Measurements from ENCODE around the gene BTF3.

The BTF3 gene

GRCh38 chr5:73515232-73515631 is 17.0 kb downstream of the BTF3 start:
- Histone ChIP-seq H4K20me1 (ENCODE audit: insufficient read depth) (no peaks in the 10 kb centered on the region), H3K4me2 (no peak overlapping the region), H3K4me3 (IDR thresholded peaks at IDR 0.05; ENCODE audit: insufficient read depth, low read depth, low read length) (no peak overlapping the region), H3K4me1 (ENCODE audit: low read depth, poor library complexity, severe bottlenecking) (peaks cover 6% of the 10 kb centered on the region), H3K79me2 (ENCODE audit: insufficient read depth, low read depth) (no peaks in the 10 kb centered on the region), H3K36me3 (ENCODE audit: insufficient read depth) (no peaks in the 10 kb centered on the region), H2AFZ (ENCODE audit: low read depth) (no peak overlapping the region), H3K9ac (no peak overlapping the region), H3K27me3 (ENCODE audit: insufficient read depth, low read depth) (no peaks in the 10 kb centered on the region), H3K27ac (no peak overlapping the region)
- TF ChIP-seq, protein P1, sequence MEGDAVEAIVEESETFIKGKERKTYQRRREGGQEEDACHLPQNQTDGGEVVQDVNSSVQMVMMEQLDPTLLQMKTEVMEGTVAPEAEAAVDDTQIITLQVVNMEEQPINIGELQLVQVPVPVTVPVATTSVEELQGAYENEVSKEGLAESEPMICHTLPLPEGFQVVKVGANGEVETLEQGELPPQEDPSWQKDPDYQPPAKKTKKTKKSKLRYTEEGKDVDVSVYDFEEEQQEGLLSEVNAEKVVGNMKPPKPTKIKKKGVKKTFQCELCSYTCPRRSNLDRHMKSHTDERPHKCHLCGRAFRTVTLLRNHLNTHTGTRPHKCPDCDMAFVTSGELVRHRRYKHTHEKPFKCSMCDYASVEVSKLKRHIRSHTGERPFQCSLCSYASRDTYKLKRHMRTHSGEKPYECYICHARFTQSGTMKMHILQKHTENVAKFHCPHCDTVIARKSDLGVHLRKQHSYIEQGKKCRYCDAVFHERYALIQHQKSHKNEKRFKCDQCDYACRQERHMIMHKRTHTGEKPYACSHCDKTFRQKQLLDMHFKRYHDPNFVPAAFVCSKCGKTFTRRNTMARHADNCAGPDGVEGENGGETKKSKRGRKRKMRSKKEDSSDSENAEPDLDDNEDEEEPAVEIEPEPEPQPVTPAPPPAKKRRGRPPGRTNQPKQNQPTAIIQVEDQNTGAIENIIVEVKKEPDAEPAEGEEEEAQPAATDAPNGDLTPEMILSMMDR (conservative IDR thresholded peaks at IDR 0.05; ENCODE audit: low read depth, low read length), result no peak

DNA sequence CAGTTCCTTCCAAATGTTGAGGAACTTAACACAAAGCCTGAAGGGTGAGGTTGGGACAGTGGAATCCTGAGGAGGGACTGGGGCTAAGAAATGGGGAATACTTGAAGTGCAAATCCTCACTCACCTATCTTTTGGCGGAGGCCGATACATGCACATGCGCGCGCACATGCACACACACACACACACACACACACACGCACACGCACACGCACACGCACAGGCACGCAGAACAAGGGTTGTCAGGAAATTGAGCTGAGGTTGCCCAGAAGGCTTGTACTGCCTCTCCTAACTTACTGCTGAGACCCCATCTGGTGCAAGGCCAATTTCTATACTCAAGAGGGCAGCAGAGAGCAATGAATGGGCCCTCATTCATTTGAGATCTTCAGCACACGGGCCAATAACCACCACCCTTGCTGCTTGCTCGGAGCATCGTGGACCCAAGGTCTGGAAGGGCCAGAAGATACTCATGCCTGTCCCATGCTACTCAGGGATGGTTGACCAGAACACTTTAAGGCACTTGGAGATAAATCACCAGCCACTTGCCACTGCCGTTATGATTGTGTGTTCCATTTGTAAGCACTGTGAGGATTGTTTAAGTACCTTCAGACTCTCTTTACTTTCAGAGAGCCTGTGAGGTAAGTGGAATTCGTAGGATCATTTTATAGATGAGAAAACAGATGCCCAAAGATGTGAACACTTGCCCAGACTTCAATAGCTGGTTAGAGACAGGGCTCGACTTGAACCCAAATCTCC is 21.5 kb downstream of the BTF3 start:
- H3K9ac ChIP-seq, result peak overlapping the region; percentile 16; the same call in 1 of the 2 replicates

DNA sequence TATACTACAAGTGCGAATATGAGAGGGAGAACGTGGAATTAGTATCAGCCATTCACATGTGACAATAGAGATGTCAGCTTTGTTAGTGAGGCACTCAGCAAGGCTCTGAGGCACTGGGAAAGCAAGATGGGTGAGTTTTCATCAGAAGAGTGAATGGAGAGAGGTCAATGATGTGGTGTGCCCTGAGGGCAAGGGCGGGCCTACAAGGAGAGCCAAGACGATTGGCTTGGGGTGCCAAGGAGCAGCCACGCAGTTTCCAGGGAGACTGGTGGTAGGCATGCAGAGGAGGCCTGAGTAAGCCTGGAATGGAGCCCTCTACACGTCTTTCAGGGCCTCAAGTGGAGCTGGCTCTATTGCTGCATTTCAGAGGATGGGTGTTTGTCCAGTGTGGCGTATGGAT is 24.7 kb downstream of the BTF3 start:
- H3K4me2 ChIP-seq, result no peak overlapping the region
- TF ChIP-seq, protein P1 (conservative IDR thresholded peaks at IDR 0.05; ENCODE audit: low read depth, low read length), result no peak
- H3K9ac ChIP-seq, result no peak overlapping the region
- no peak overlapping the region for H3K27ac ChIP-seq
- no peak overlapping the region for H3K4me3 ChIP-seq (IDR thresholded peaks at IDR 0.05; ENCODE audit: insufficient read depth, low read depth, low read length)
- no peaks in the 10 kb centered on the region for H3K27me3 ChIP-seq (ENCODE audit: insufficient read depth, low read depth)
- H3K4me1 ChIP-seq (ENCODE audit: low read depth, poor library complexity, severe bottlenecking), result peaks cover 6% of the 10 kb centered on the region
- H3K36me3 ChIP-seq (ENCODE audit: insufficient read depth), result no peaks in the 10 kb centered on the region
- H2AFZ ChIP-seq (ENCODE audit: low read depth), result no peak overlapping the region
- H3K79me2 ChIP-seq (ENCODE audit: insufficient read depth, low read depth), result no peaks in the 10 kb centered on the region
- no peaks in the 10 kb centered on the region for H4K20me1 ChIP-seq (ENCODE audit: insufficient read depth)

More for the DNA sequence above, 21.5 kb downstream of the BTF3 start:
- Histone ChIP-seq H3K36me3 (ENCODE audit: insufficient read depth) (no peaks in the 10 kb centered on the region), H4K20me1 (ENCODE audit: insufficient read depth) (no peaks in the 10 kb centered on the region), H2AFZ (ENCODE audit: low read depth) (peak overlapping the region; percentile 66), H3K79me2 (ENCODE audit: insufficient read depth, low read depth) (no peaks in the 10 kb centered on the region), H3K4me1 (ENCODE audit: low read depth, poor library complexity, severe bottlenecking) (peaks cover 6% of the 10 kb centered on the region), H3K27me3 (ENCODE audit: insufficient read depth, low read depth) (no peaks in the 10 kb centered on the region), H3K27ac (no peak overlapping the region), H3K4me2 (peak overlapping the region; percentile 33), H3K4me3 (IDR thresholded peaks at IDR 0.05; ENCODE audit: insufficient read depth, low read depth, low read length) (no peak overlapping the region)
- TF ChIP-seq, protein P1 (conservative IDR thresholded peaks at IDR 0.05; ENCODE audit: low read depth, low read length), result peak; percentile 89

GRCh38 chr5:73523861-73524260 is 25.6 kb downstream of the BTF3 start:
- Histone ChIP-seq H3K36me3 (ENCODE audit: insufficient read depth) (no peaks in the 10 kb centered on the region), H3K79me2 (ENCODE audit: insufficient read depth, low read depth) (no peaks in the 10 kb centered on the region), H3K9ac (no peak overlapping the region), H3K27ac (no peak overlapping the region), H4K20me1 (ENCODE audit: insufficient read depth) (no peaks in the 10 kb centered on the region), H3K4me1 (ENCODE audit: low read depth, poor library complexity, severe bottlenecking) (peaks cover 6% of the 10 kb centered on the region), H2AFZ (ENCODE audit: low read depth) (no peak overlapping the region), H3K4me2 (no peak overlapping the region), H3K4me3 (IDR thresholded peaks at IDR 0.05; ENCODE audit: insufficient read depth, low read depth, low read length) (no peak overlapping the region), H3K27me3 (ENCODE audit: insufficient read depth, low read depth) (no peaks in the 10 kb centered on the region)
- TF ChIP-seq, protein P1 (conservative IDR thresholded peaks at IDR 0.05; ENCODE audit: low read depth, low read length), result no peak

All from KMS-11 (cell line).